HG02938 (cell line): ENCODE measurements around the gene FES.
"Not testable (repeated sequence)": the region's sequence is repeated elsewhere in the genome, so short reads cannot be mapped to it uniquely, and the experiment has no call there.

Experiments
- ATAC-seq: cut with Tn5 transposase; IDR thresholded peaks from one replicate; pipeline ENCODE4 v1.9.1; 2021; ENCODE audit warnings: mild to moderate bottlenecking, moderate library complexity; ENCODE audit not compliant: unreplicated experiment

FES gene

GRCh38 chr15:90890839-90891238 is 6.5 kb downstream of the FES start:
- no peak for ATAC-seq

GRCh38 chr15:90891346-90891949 is 7.1 kb downstream of the FES start:
- ATAC-seq: no peak

- ATAC-seq: no peak
These were observed 7.7 kb downstream of the FES start for GRCh38 chr15:90892023-90892422.

DNA sequence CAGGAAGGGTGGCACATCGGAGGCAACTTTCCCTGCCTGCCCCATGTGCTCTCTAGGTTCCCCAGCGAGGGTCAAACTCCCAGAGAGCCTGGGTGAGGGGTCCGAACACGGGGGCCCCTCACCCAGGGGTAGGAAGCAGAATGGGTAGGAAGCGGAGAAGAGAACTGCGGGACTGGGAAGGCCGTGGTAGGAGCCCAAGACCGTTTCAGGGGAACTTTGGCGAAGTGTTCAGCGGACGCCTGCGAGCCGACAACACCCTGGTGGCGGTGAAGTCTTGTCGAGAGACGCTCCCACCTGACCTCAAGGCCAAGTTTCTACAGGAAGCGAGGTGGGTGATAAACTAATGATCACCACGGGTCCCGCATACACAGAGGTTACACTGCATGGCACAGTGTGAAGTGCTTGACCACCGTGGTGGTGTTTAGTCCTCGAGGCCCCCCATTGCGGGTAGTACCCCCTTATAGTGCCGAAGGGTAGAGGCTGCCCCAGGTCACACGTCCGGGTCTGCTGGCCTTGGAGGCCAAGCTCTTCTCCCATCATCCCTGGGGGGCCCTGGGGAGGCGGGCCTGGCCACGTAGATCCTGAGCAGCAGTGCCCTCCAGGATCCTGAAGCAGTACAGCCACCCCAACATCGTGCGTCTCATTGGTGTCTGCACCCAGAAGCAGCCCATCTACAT is 8.3 kb downstream of the FES start:
- ATAC-seq: no peak

DNA sequence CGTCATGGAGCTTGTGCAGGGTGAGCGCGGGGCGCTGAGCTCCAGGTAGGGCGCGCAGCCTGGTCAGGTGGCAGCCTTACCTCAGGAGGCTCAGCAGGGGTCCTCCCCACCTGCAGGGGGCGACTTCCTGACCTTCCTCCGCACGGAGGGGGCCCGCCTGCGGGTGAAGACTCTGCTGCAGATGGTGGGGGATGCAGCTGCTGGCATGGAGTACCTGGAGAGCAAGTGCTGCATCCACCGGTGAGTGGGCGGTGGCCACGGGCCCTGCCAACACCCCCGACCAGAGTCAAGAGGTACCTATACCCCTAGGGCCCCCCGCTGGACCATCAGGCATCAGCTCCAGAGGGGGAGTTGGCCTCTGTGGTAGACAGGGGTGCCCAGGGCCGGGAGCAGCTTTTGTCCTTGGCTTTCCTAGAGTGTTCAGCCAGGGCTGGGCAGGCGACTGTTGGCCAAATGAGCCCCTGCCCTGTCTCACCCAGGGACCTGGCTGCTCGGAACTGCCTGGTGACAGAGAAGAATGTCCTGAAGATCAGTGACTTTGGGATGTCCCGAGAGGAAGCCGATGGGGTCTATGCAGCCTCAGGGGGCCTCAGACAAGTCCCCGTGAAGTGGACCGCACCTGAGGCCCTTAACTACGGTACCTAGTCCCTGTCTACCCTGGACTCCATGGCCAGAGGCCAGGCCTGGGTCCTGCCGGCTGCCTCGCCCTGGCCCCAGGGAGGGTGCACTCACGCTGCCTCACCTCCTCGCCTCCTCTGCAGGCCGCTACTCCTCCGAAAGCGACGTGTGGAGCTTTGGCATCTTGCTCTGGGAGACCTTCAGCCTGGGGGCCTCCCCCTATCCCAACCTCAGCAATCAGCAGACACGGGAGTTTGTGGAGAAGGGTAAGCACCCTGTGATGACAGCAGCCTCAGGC is 9.1 kb downstream of the FES start:
- ATAC-seq: no peak

DNA sequence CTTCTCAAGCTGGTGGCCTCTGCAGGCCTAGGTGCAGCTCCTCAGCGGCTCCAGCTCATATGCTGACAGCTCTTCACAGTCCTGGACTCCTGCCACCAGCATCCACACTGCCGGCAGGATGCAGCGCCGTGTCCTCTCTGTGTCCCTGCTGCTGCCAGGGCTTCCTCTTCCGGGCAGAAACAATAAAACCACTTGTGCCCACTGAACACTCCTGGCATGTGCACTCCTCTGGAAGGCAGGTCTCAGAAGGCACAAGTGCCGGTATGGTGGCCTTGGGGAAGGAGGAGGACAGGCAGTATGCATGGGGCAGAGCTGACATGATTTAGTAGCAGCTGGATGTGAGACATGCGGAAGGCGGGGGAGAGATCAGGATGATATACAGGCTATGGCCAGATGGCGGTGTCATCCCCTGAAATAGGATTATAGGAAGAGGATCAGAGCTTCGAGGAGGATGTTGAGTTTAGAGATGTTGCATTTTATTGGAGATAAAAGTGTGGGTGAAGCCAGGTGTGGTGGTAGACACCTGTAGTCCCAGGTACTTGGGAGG is 11.3 kb downstream of the FES start:
- ATAC-seq: no peak

- not testable (repeated sequence) for ATAC-seq
These were observed 12.9 kb downstream of the FES start for GRCh38 chr15:90897131-90897655.

DNA sequence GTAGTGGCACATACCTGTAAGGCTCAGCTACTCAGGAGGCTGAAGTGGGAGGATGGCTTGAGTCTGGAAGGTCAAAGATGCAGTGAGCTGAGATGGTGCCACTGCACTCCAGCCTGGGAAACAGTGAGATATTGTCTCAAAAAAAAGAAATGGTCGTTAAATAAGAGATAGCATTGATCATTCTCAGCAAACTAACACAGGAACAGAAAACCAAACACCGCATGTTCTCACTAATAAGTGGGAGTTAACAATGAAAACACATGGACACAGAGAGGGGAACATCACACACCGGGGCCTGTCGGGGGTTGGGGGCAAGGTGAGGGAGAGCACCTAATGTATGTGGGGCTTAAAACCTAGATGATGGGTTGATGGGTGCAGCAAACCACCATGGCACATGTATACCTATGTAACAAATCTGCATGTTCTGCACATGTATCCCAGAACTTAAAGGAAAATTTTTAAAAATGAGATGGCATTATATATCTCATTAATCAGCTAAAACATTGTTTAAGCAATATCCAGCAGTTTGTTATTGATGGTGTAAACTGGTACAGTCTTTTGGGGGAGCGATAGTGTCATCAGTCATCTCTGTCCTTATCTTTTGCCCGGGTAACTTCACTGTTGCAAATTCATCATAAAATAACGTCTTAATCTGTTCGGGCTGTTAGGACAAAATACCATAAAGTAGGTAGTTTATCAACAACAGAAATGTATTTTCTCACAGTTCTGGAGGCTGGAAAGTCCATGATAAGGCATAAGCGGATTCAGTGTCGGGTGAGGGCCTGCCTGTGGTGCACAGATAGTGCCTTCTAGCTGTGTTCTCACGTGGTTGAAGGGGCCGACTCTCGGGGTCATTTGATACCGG is 17.1 kb downstream of the FES start:
- no peak for ATAC-seq

- ATAC-seq: peak; percentile 65
These were observed 17.9 kb downstream of the FES start for GRCh38 chr15:90902040-90902839.

DNA sequence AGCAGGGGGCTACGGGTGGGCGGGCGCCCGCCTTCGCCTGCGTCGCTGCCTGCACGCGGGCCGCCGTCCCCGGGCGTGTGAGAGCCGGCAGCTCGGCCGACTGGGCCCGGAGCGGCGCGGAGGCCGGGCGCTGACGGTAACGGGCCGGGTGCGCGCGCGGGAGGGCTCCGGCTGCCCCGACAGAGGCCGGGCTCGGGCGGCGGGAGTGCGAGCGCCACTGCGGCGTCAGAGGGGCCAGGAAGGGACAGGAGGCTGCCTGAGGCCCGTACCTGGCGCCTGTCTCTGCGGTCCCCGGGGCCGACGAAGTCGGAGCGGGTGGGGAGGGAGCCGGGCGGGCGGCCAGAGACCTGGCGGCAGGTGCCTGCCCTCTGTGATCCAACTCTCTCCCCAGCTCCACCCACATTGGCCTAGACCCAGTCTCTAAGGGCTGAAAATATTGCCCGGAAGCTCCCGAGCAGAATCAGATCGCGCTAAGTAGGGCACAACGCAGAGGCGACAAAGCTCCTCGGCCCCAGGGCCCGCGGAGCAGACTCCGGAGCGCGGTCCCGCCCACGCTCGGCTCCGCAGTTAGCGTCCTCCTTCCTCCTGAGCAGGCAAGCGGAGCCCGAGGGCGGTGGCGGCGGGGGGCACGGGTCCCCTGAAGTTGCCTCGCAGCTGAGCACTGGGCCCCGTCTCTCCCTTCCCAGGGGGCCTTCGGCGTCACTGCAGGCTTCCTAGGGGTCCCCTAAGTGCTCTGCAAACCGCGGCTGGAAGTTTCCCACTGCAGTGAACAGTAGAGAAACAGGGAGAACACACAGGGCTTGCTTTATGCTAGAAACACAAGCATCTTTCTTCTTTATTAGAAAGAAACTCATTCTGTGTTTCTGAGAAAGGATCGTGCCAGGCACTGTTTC is 18.8 kb downstream of the FES start, which contains the start of gene MAN2A2:
Gene MAN2A2, plus strand, starts transcription at position 463 of the 893 bp plus-strand sequence. CDS start 906 bp downstream, outside the sequence.
- ATAC-seq: peak; percentile 56

- ATAC-seq: no peak
These were observed 19.6 kb downstream of the FES start for GRCh38 chr15:90903733-90904536.

DNA sequence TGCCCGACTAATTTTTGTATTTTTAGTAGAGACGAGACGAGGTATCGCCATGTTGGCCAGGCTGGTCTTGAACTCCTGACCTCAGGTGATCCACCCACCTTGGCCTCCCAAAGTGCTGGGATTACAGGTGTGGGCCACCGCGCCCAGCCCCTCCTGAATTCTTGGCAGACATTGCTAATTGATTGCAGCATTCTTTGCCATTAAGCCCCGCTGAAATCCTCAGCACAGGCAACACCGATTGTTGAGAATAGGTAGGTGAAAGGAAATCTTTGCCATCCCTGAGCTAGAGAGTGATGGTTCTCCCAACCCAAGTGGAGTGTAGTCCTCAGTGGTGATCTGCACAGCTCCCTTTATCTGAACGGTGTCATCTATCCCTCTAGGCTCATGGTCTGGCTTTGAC is 20.4 kb downstream of the FES start:
- no peak for ATAC-seq

GRCh38 chr15:90905306-90906180 is 21.2 kb downstream of the FES start:
- ATAC-seq: no peak

GRCh38 chr15:90906181-90906849 is 22.0 kb downstream of the FES start:
- ATAC-seq: no peak

DNA sequence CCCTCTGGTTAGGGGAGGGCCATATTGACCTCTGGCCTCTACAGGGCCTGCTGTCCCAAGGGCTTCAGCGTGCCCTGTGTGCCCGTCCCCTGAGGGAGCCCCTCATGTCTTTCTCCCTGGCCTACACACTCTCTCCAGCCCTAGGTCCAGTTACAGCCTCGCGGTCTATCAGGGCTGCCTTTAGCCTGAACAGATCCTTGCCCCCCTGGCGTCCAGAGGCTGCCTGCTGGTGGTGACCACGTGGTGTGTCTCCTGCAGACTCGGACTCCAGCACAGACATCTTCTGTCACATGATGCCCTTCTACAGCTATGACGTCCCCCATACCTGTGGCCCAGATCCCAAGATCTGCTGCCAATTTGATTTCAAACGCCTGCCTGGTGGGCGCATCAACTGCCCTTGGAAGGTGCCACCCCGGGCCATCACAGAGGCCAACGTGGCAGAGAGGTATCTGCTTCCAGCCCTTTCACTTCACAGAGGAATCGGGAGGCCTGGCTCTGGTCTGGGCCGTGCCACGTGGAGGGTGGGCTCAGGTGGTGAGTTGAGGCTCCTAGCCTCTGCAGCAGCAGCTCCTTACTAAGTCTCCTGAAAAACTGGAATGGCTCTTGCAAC is 22.9 kb downstream of the FES start:
- no peak for ATAC-seq
